ENCODE results near the gene GTF2IRD1. TPM values are rescaled to one million over a fixed set of nuclear protein-coding genes. Genes with fewer than 3 reads are reported as not detected.
"Not testable (repeated sequence)": the region's sequence is repeated elsewhere in the genome, so short reads cannot be mapped to it uniquely, and the experiment has no call there.

The GTF2IRD1 gene
- total and polyA plus RNA-seq, 2 of the 4 experiments (the other 2 are of a cell fraction): 4.1 to 21.9 TPM

GRCh38 chr7:74488518-74489030 lies 34.9 kb downstream of the GTF2IRD1 start:
- intact Hi-C loops (cut with micrococcal nuclease); H2AK9ac ChIP-seq (replicated peaks; ENCODE audit: low read depth, low read length, poor library complexity); H4K91ac ChIP-seq (ENCODE audit: insufficient read depth, low read depth, low read length); H2BK120ac ChIP-seq (ENCODE audit: low read depth, low read length); H3K27ac ChIP-seq (ENCODE audit: insufficient read depth, low read length); H3K14ac ChIP-seq (replicated peaks; ENCODE audit: low read depth, low read length); H2AK5ac ChIP-seq (ENCODE audit: low read depth, low read length); ATAC-seq (ENCODE audit: low read depth); in situ Hi-C loops (cut with MboI; ENCODE audit: low sequenced_read_pairs); H3K18ac ChIP-seq (ENCODE audit: low read depth, low read length); H2AFZ ChIP-seq (replicated peaks; ENCODE audit: low read length, poor library complexity); H3K4ac ChIP-seq (ENCODE audit: low read depth, low read length); H3K4me3 ChIP-seq (ENCODE audit: insufficient read depth, low read depth, low read length); H4K8ac ChIP-seq (ENCODE audit: low read depth in 2 of 2, low read length in 2 of 2); H3K9ac ChIP-seq (ENCODE audit: low read depth, low read length); H3K4me2 ChIP-seq (ENCODE audit: low read depth, low read length); CTCF ChIA-PET; POLR2A ChIA-PET (ENCODE audit: unreplicated experiment); H2BK5ac ChIP-seq (ENCODE audit: low read depth, low read length, poor library complexity, severe bottlenecking); H3K56ac ChIP-seq (ENCODE audit: extremely low read depth, insufficient read depth, low read length); H3K36me3 ChIP-seq (ENCODE audit: control insufficient read depth, insufficient read depth, low read length); H4K5ac ChIP-seq (ENCODE audit: low read depth, low read length); H3K4me1 ChIP-seq (ENCODE audit: control insufficient read depth, insufficient read depth, low read length); DNase-seq; H3K23ac ChIP-seq (ENCODE audit: low read depth, low read length); H2BK20ac ChIP-seq (ENCODE audit: low read depth, low read length); BruUV-seq (replicated peaks); dilution Hi-C loops (cut with HindIII; ENCODE audit: low sequenced_read_pairs, unreplicated experiment); H3K9me3 ChIP-seq (ENCODE audit: control insufficient read depth, insufficient read depth, low read length); H3K27me3 ChIP-seq (ENCODE audit: control insufficient read depth, insufficient read depth, low read length); H2BK15ac ChIP-seq (ENCODE audit: low read depth, low read length): not testable (repeated sequence)
- Histone ChIP-seq H4K20me1 (ENCODE audit: insufficient read depth, low read length) (peaks cover 21% of the 10 kb centered on the region), H3K79me1 (ENCODE audit: low read depth in 1 of 2, low read length in 2 of 2) (peaks cover 23 to 79% of the 10 kb centered on the region in 2 experiments), H3K9me1 (ENCODE audit: insufficient read depth, low read length) (peaks cover 14% of the 10 kb centered on the region)
- TF ChIP-seq CEBPB (IDR thresholded peaks at IDR 0.05; ENCODE audit: low read depth, low read length): peak; percentile 30; the same call in 1 of the 2 replicates
- 100% methylated on average over 3 of the region's 8 CpGs; no CpG with 5 or more reads in 1 of the 2 experiments for WGBS, 2 experiments (ENCODE audit: extremely low coverage in 2 of 2, insufficient read length in 1 of 2)

Measured in IMR-90 (cell line).